ENCODE measurements around the gene GTPBP8. TPM values are rescaled to one million over a fixed set of nuclear protein-coding genes. Genes with fewer than 3 reads are reported as not detected.

Gene GTPBP8
- total and polyA plus RNA-seq, 10 of the 15 experiments (the other 5 are each of a cell fraction or from before 2014, with no cell fraction given), result 10.3 to 29.0 (median 17.0) TPM

DNA sequence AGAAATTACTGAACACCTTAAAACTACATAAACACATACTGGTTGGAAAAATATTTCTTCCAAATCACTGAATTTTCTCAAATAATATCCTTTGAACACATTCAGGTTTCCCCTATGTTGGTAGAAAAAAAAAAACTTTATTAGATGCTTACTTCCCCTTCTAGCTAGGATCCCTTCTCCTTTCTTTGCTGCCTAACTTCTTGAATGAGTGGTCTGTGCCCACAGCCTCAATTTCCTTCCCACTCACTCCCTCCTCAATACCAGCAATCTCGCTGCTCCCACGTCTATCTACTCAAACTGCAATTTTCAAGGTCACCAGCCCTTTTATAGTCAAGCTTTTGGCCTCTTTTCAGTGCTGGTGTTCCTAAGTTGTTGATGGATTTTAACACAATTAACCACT, 24.2 kb upstream of the GTPBP8 start:
- 0 out of 2 replicates have a peak overlapping the region, but pooled peaks have one; percentile 44 for H3K27ac ChIP-seq (ENCODE audit: control insufficient read depth, insufficient read depth)
- BruUV-seq (replicated peaks), result no TSS peak
- in situ Hi-C loops (cut with MboI) (no loop called here), intact Hi-C loops (cut with micrococcal nuclease; ENCODE audit: unreplicated experiment) (no loop called here)
- H3K9me3 ChIP-seq (replicated peaks; ENCODE audit: control insufficient read depth, insufficient read depth, low read length), result peaks cover 11% of the 10 kb centered on the region
- H3K36me3 ChIP-seq (ENCODE audit: control insufficient read depth in 2 of 2, insufficient read depth in 2 of 2, low read length in 1 of 2), result no peaks in the 10 kb centered on the region
- 6% methylated on average over 2 of the region's 2 CpGs for WGBS (ENCODE audit: insufficient coverage, insufficient replicate concordance, low lambda C conversion rate, missing lambda C conversion rate)
- no peaks in the 10 kb centered on the region; the same call in none of the 2 replicates for H3K79me2 ChIP-seq (ENCODE audit: control insufficient read depth, insufficient read depth, low read length)
- POLR2A ChIA-PET, result interaction anchor here (0.6 kb wide), 1 partner anchor 9 kb away, joined by 6 read pairs; no protein-coding TSS in a partner anchor
- H3K4me1 ChIP-seq (ENCODE audit: control insufficient read depth, insufficient read depth, low read length), result peaks cover 25% of the 10 kb centered on the region
- H4K20me1 ChIP-seq (ENCODE audit: control insufficient read depth, insufficient read depth), result no peaks in the 10 kb centered on the region
- RAD21 ChIA-PET (ENCODE audit: unreplicated experiment), result interaction anchor here (0.7 to 3.3 kb wide), 5 partner anchors 12 to 232 kb away, joined by 3 to 14 read pairs (median 7); no protein-coding TSS in a partner anchor
- peak overlapping the region; percentile 53 for H3K4me2 ChIP-seq (ENCODE audit: control insufficient read depth, insufficient read depth)
- SMC1A ChIA-PET (ENCODE audit: uncharacterized antibody, unreplicated experiment), result interaction anchor here (1.0 to 4.6 kb wide), 15 partner anchors 8 to 232 kb away, joined by 3 to 26 read pairs (median 3); partner anchors contain the start of gene CD200R1
- ATAC-seq (no peak; the same call in 2 of the 3 replicates), FAIRE-seq (no peak), DNase-seq (ENCODE audit: low read depth, low spot score) (no peak)
- H3K27me3 ChIP-seq (replicated peaks in 1 of 2; ENCODE audit: control insufficient read depth in 2 of 2, insufficient read depth in 2 of 2, low read length in 1 of 2), result no peaks in the 10 kb centered on the region
- peak overlapping the region; percentile 55 for H2AFZ ChIP-seq (ENCODE audit: control insufficient read depth, low read depth, low read length)
- H3K9ac ChIP-seq (ENCODE audit: control insufficient read depth, insufficient read depth, low read length), result no peak overlapping the region
- CTCF ChIA-PET, result interaction anchor here (0.6 to 5.0 kb wide), 9 partner anchors 13 to 371 kb away, joined by 3 to 26 read pairs (median 3); no protein-coding TSS in a partner anchor
- H3K4me3 ChIP-seq, result no peak overlapping the region
- TF ChIP-seq EZH2 (IDR thresholded peaks at IDR 0.05; ENCODE audit: borderline replicate concordance, control insufficient read depth, low read depth, low read length), result no peak
- TF ChIP-seq RAD51 (IDR thresholded peaks at IDR 0.05), result no peak
- no peak for TF ChIP-seq IKZF1 (conservative IDR thresholded peaks at IDR 0.05)
- no peak for TF ChIP-seq CBX3 (IDR thresholded peaks at IDR 0.05; ENCODE audit: borderline replicate concordance, low read depth)
- TF ChIP-seq KDM1A (IDR thresholded peaks at IDR 0.05; ENCODE audit: borderline replicate concordance), result no peak
- TF ChIP-seq, protein P1, sequence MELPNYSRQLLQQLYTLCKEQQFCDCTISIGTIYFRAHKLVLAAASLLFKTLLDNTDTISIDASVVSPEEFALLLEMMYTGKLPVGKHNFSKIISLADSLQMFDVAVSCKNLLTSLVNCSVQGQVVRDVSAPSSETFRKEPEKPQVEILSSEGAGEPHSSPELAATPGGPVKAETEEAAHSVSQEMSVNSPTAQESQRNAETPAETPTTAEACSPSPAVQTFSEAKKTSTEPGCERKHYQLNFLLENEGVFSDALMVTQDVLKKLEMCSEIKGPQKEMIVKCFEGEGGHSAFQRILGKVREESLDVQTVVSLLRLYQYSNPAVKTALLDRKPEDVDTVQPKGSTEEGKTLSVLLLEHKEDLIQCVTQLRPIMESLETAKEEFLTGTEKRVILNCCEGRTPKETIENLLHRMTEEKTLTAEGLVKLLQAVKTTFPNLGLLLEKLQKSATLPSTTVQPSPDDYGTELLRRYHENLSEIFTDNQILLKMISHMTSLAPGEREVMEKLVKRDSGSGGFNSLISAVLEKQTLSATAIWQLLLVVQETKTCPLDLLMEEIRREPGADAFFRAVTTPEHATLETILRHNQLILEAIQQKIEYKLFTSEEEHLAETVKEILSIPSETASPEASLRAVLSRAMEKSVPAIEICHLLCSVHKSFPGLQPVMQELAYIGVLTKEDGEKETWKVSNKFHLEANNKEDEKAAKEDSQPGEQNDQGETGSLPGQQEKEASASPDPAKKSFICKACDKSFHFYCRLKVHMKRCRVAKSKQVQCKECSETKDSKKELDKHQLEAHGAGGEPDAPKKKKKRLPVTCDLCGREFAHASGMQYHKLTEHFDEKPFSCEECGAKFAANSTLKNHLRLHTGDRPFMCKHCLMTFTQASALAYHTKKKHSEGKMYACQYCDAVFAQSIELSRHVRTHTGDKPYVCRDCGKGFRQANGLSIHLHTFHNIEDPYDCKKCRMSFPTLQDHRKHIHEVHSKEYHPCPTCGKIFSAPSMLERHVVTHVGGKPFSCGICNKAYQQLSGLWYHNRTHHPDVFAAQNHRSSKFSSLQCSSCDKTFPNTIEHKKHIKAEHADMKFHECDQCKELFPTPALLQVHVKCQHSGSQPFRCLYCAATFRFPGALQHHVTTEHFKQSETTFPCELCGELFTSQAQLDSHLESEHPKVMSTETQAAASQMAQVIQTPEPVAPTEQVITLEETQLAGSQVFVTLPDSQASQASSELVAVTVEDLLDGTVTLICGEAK (IDR thresholded peaks at IDR 0.05; ENCODE audit: borderline replicate concordance), result peak; percentile 78; the same call in 1 of the 2 replicates
- no peak for TF ChIP-seq JUND (IDR thresholded peaks at IDR 0.05; ENCODE audit: low read depth, low read length)
- TF ChIP-seq, protein P2, sequence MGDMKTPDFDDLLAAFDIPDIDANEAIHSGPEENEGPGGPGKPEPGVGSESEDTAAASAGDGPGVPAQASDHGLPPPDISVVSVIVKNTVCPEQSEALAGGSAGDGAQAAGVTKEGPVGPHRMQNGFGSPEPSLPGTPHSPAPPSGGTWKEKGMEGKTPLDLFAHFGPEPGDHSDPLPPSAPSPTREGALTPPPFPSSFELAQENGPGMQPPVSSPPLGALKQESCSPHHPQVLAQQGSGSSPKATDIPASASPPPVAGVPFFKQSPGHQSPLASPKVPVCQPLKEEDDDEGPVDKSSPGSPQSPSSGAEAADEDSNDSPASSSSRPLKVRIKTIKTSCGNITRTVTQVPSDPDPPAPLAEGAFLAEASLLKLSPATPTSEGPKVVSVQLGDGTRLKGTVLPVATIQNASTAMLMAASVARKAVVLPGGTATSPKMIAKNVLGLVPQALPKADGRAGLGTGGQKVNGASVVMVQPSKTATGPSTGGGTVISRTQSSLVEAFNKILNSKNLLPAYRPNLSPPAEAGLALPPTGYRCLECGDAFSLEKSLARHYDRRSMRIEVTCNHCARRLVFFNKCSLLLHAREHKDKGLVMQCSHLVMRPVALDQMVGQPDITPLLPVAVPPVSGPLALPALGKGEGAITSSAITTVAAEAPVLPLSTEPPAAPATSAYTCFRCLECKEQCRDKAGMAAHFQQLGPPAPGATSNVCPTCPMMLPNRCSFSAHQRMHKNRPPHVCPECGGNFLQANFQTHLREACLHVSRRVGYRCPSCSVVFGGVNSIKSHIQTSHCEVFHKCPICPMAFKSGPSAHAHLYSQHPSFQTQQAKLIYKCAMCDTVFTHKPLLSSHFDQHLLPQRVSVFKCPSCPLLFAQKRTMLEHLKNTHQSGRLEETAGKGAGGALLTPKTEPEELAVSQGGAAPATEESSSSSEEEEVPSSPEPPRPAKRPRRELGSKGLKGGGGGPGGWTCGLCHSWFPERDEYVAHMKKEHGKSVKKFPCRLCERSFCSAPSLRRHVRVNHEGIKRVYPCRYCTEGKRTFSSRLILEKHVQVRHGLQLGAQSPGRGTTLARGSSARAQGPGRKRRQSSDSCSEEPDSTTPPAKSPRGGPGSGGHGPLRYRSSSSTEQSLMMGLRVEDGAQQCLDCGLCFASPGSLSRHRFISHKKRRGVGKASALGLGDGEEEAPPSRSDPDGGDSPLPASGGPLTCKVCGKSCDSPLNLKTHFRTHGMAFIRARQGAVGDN (IDR thresholded peaks at IDR 0.05), result no peak
- TF ChIP-seq RBBP5 (conservative IDR thresholded peaks at IDR 0.05), result no peak
- TF ChIP-seq, protein P3, sequence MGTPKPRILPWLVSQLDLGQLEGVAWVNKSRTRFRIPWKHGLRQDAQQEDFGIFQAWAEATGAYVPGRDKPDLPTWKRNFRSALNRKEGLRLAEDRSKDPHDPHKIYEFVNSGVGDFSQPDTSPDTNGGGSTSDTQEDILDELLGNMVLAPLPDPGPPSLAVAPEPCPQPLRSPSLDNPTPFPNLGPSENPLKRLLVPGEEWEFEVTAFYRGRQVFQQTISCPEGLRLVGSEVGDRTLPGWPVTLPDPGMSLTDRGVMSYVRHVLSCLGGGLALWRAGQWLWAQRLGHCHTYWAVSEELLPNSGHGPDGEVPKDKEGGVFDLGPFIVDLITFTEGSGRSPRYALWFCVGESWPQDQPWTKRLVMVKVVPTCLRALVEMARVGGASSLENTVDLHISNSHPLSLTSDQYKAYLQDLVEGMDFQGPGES (IDR thresholded peaks at IDR 0.05), result no peak
- no peak for TF ChIP-seq ZZZ3 (IDR thresholded peaks at IDR 0.05; ENCODE audit: control insufficient read depth, insufficient read length, low read depth)
- no peak for TF ChIP-seq CBFB (IDR thresholded peaks at IDR 0.05; ENCODE audit: low read depth)
- TF ChIP-seq SREBF2 (IDR thresholded peaks at IDR 0.05; ENCODE audit: low read length), result no peak
- TF ChIP-seq TCF3 (IDR thresholded peaks at IDR 0.05; ENCODE audit: borderline replicate concordance, insufficient read depth, low read depth, low read length), result no peak
- no peak for TF ChIP-seq ZNF24 (IDR thresholded peaks at IDR 0.05)
- TF ChIP-seq MTA3 (IDR thresholded peaks at IDR 0.05; ENCODE audit: borderline replicate concordance, low read length), result no peak

Measured in GM12878 (cell line).